Dedifferentiated amniotic fluid mesenchymal stem cell (primary cell): ENCODE results near the gene BCL2L12.

ENCODE experiments used
- DNase-seq: peaks from one replicate; pipeline ENCODE4 v3.0.0-alpha.2; 2016; ENCODE audit errors: extremely low spot score

Gene BCL2L12

GRCh38 chr19:49642492-49643035, 23.2 kb upstream of the BCL2L12 start:
- DNase-seq: no peak

- DNase-seq: no peak
These were observed 22.3 kb upstream of the BCL2L12 start for GRCh38 chr19:49643466-49643865.

- no peak for DNase-seq
These were observed 20.1 kb upstream of the BCL2L12 start for GRCh38 chr19:49645592-49645991.

- no peak for DNase-seq
These were observed 19.7 kb upstream of the BCL2L12 start for GRCh38 chr19:49645995-49646394.

- DNase-seq: no peak
These were observed 19.1 kb upstream of the BCL2L12 start for GRCh38 chr19:49646586-49646985.

GRCh38 chr19:49651029-49651819, 14.5 kb upstream of the BCL2L12 start:
- DNase-seq: no peak

GRCh38 chr19:49651820-49652550, 13.7 kb upstream of the BCL2L12 start:
- no peak for DNase-seq

GRCh38 chr19:49652551-49653465, 12.9 kb upstream of the BCL2L12 start:
- DNase-seq: no peak

- no peak for DNase-seq
These were observed 12.3 kb upstream of the BCL2L12 start for GRCh38 chr19:49653466-49653806.

- no peak for DNase-seq
These were observed 11.2 kb upstream of the BCL2L12 start for GRCh38 chr19:49654581-49654980.

GRCh38 chr19:49655570-49656455, 9.9 kb upstream of the BCL2L12 start:
- no peak for DNase-seq

GRCh38 chr19:49656456-49657109, 9.2 kb upstream of the BCL2L12 start:
- no peak for DNase-seq

- DNase-seq: no peak
These were observed 8.1 kb upstream of the BCL2L12 start for GRCh38 chr19:49657493-49658138.

- no peak for DNase-seq
These were observed 7.6 kb upstream of the BCL2L12 start for GRCh38 chr19:49658139-49658517.

GRCh38 chr19:49658566-49659442, 6.9 kb upstream of the BCL2L12 start:
- DNase-seq: no peak

- DNase-seq: no peak
These were observed 5.3 kb upstream of the BCL2L12 start for GRCh38 chr19:49660338-49660961.

- DNase-seq: no peak
These were observed 3.7 kb upstream of the BCL2L12 start for GRCh38 chr19:49662011-49662410.

- no peak for DNase-seq
These were observed 2.5 kb upstream of the BCL2L12 start for GRCh38 chr19:49663224-49663623.
